ENCODE data around the gene ZNF345.
A peak's percentile ranks its signal among the peaks of the same experiment; 100 is the strongest.

ZNF345 gene

DNA sequence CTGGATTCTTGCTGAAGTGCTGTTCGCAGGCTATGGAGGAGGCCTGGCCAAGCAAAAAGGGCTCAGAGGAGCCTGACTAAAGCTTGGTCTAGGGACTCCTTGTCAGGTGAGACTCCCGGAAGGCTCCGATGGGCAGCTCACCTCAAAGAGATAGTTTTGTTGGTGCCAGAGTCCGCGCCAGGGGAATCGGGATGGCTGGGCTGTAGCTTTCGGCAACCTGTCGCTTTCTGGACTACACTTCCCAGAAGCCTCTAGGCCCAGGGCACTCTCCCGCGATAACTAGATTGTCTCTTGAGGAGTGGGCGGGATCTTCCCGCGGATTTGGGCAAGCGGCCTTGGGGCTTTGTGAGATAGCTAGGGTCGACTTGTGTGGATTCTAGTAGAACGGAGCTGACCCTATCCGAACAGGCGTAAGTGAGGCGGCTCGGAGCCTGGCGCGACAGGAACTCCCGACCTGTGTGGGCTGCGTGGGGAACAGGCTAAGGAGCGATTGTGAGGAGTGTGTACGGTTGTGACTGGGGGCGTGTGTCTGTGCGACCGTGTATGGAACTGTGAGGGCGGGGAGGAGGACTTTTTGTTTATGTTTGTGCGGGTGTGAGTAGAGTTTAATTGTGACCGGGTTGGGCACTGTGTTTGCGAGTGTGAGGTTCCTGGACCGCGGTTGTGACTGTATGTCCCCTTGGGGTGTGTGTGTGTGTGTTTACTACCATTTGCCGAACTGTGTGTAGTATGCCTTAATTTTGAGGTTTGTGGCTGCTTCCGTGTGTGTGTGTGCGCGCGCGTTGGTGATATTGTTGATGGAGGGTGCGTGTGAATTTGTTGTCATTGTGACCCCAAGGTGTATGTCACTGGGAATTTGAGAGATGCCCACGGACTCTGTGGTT is at the start of gene ZNF345:
Gene ZNF345 (plus strand): TSS at position 318 of the 884 bp plus-strand sequence. CDS start 25,955 bp downstream, outside the sequence.
- DNase-seq: peak; percentile 83 to 98 (median 94)
- intact Hi-C loops (cut with DNase I): loop anchor here (1.0 to 5.0 kb wide), 3 partner anchors 12 to 78 kb away; partner anchors contain the start of genes ZNF568, ZNF790, ZNF829 and ZNF850

DNA sequence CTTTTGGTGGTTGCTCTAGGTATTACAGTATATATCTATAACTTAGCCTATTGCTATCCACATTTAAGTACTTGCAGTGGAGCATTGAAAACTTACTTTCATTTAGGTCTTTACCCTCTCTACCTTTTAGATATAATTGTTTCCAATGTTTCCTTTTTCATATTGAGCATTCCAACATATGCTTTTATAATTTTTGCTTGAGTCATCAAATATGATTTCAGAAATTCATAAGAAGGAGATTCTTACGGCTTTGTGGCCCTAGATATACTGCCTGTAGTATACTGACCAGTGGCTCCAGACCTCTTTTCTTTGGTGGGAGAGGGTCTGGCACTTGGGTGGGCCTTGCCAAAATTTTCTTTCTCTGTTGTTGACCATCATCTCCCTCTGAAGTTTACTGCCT is 45.3 kb upstream of the ZNF345 start:
- DNase-seq: no peak
- intact Hi-C loops (cut with DNase I): no loop called here

DNA sequence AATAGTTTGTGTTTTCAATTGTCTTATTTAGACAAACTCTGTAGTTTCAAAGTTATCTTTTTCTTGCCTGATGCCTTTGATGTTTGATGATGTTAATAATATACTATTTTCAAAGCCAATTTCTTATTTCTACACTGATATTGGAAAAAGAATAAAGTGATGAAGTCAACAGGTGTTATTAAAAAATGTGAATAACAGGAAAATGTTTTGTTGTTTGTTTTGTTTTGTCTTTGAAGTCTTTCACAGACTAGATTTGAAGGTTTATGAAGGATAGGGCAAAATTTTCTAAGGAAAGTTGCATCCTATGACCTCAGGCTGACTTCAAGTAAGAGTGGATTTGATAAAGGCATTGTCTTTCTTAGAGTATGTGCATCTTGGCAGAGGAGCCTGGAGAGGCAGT is 43.6 kb upstream of the ZNF345 start:
- no peak for DNase-seq
- intact Hi-C loops (cut with DNase I): no loop called here

DNA sequence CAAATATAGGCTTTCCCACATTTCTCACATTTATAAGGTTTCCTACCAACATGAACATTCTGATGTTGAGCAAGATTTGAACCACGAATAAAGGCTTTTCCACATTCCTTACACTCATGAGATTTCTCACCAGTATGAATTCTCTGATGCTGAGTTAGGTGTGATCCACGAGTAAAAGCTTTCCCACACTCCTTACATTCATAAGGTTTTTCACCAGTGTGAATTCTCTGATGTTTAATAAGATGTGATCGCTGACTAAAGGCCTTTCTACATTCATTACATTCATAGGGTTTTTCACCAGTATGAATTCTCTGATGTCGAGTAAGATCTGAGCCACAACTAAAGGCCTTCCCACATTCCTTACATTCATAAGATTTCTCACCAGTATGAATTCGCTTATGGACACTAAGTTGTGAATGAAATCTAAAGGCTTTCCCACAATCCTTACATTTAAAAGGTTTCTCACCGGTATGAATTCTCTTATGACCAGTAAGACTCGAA is 31.5 kb upstream of the ZNF345 start:
- intact Hi-C loops (cut with DNase I): no loop called here

DNA sequence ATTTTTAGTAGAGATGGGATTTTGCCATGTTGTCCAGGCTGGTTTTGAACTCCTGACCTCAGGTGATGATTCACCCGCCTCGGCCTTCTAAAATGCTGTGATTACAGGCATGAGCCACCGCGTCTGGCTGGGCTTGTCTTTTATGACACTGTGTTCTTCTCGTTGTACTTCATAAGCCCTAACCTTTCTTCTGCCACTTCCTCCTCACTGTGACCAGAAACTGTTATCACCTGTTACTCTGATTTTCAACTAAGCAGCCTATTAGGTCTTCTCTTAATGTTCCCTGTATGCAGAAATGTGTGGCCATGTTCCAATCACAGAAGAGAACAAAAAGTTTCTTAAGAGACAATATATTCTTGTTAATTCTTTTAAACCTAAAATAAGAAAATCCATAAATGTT is 28.9 kb upstream of the ZNF345 start:
- no peak for DNase-seq
- intact Hi-C loops (cut with DNase I): no loop called here

More for the DNA sequence above, 31.5 kb upstream of the ZNF345 start:
- no peak for DNase-seq

DNA sequence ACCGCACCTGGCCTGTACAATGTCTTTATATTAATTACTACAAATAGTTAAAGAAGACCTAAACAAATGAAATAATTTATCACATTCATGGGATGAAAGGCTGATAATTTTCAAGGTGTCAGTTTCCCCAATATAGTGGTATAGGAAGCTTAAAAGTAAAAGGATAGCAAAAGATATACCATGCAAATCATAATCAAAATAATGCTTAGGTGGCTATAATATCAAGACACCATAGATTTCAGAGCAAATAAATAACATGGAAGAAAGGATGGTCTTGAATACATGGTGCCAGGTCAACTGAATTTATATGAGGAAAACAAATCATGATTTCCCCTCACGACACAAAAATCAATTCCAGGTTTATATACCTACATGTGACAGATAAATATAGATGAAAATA is 17.2 kb upstream of the ZNF345 start:
- no peak for DNase-seq
- intact Hi-C loops (cut with DNase I): no loop called here

DNA sequence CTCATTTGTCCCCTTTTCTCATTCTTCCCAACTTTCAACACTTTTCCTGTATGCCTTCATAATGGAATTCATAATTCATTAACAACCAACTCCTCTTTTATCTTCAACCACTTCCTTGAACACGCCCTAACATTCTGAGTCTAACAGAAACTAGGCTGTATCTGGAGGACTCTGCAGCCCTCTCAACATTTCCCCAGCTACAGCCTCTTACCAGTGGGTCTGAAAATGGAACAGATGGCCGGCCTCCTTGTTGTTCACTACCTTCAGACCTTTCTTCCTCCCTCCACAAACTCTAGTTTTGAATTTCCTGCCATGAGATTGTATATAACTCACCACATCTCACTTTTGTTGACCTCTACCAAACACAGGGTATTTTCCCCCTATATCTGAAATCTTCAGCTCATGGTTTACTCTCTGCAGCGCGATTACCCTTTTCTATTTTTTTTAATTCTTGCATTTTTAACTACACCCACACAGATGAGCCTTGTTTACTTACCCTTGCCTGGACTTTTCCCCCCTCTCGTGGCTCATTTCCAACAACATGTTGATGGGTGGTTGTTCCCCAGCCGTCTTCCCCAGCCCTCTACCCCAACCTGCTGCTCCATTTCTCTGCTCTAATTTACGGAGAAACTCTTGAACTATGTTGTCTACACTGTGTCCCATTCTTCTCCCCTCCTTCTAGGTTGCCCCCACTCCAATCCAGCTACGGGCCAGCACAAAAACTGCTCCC is 13.3 kb upstream of the ZNF345 start:
- peak in 2 of 42 donors; percentile 3 to 9 for DNase-seq
- intact Hi-C loops (cut with DNase I): loop anchor here (5.0 kb wide), 2 partner anchors 310 to 630 kb away; partner anchors contain the start of genes ZNF260, ZNF569 and ZNF570

DNA sequence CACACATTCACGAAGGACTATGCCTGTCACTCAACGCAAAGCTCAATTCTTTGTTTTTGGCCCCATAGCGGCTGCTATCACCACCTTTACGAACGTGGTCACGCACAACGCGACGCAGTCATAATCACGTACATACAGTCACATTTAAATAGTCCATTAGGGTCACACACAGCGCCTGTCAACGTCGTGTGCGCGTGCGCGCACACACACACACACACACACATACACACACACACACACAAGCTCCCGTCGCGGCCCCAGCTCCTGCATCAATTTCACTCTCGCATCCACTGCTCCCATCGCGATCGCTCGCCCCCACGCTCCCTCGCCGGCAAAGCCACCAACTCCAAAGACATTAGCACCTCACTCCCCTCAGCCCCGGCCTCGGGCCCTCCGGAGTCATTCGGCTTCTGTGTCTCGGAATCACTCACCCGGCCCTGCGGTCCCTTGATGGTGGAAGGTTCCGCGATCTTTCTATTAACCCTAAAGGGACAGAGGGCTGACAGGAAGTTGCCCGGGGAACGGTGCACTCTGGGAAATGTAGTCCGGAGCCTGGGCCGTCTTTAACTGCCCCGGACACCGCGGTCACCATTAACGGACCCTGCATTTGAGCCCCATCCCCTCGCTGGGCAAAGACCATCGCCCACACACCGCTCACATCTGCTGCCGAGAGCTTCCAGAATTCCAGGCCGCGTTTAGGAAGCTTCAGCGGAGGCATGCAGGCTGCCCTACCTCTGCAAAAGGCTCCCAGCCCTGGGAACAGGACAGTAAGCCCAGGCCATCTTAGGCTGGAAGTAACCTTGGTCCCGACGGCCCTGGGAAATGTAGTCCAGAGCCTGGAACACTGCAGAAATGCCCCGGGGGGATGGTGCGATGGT is 12.5 kb upstream of the ZNF345 start, which contains the start of gene ZNF790:
Gene ZNF790 (minus strand): TSS at position 482 of the 878 bp plus-strand sequence. CDS start 12,768 bp downstream, outside the sequence.
- peak; percentile 85 to 97 (median 93) for DNase-seq
- intact Hi-C loops (cut with DNase I): loop anchor here (1.0 to 5.0 kb wide), 3 partner anchors 12 to 629 kb away; partner anchors contain the start of genes ZNF260, ZNF345, ZNF569 and ZNF570

DNA sequence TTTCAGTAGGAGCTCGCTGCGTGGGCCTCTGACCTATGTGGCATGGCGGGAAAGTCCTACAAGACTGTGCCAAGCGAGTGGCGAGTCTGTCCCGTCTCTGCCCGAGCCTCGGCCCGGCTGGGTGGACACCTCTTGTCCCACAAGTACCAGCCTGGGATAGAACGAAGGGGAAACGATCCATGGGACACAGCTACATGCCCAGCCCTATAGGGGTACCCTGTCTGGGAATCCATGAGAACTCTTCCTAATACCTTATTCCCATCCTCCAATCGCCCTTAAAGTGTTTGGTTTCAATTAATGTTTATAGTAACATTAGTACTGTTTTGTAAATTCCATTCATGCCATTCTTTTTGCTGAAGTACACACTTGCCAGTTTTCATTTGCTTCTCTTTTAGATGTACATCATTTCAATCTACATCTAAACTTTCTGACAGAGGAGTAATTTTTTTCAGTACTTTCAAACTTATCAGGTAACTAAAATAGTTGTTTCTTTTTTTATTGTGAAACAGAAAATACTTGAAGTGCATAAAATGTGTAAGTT is 11.8 kb upstream of the ZNF345 start:
- intact Hi-C loops (cut with DNase I): loop anchor here (1.0 to 5.0 kb wide), 3 partner anchors 11 to 628 kb away; partner anchors contain the start of genes ZNF260, ZNF345, ZNF569 and ZNF570
- no peak for DNase-seq

DNA sequence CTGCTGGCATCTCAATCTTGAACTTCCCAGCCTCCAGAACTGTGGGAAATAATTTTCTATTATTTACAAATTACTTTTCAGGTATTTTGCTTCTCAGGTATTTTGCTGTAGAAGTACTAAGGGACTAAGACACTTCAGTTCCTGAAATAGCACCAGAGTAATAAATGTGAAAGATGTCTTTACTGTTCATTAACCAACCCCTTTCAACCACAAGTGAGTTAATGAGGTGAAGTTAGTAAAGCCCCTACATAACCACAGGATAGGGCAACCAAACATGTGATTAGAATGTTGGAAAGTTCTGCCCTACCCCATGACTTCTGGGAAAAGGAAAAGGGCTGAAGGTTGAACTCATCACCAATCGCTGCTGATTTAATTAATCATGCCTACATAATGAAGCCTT is 2.7 kb upstream of the ZNF345 start:
- intact Hi-C loops (cut with DNase I): no loop called here
- no peak for DNase-seq

DNA sequence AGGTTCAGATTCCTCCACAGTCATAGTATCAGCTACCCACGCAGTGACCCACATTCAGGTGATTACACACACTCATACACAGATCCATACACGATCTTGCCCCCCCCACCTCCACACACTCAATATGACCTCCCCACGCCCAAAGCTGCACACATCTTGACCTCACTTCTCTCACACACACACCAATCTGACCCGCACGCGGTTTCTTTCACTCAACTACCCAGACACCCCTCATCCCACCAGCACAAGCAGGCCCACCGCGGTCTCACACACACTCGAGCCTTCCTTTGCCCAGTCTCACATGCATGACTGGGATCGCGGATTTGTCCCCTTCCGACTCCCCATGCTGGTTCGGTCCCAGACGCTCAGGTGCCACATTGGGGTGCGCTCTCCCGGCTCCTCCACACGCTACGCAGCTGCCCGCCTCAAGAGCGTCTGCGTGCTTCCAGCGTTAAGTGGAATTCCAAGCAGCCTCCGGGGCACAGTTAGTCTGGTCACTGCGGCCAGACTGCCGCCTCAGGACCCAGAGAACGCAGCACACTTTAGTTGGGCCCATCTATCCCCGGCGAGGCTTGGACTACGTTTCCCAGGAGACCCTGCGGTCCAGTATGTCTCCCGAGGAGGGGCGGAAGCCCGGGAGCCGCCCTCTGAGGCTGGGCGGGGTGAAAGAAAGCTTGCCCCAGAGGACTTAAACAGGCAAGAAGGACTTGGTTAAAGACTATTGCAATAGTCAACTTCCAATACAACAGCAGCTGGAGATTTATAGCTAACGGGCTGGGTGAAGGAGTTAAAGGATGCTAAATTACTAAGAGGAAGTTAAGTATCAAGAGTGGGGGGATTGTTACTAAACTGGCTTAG is 746 bp upstream of the ZNF345 start:
- intact Hi-C loops (cut with DNase I): loop anchor here (1.0 to 5.0 kb wide), 3 partner anchors 12 to 77 kb away; partner anchors contain the start of genes ZNF568, ZNF790, ZNF829 and ZNF850
- peak; percentile 84 to 98 (median 95) for DNase-seq

DNA sequence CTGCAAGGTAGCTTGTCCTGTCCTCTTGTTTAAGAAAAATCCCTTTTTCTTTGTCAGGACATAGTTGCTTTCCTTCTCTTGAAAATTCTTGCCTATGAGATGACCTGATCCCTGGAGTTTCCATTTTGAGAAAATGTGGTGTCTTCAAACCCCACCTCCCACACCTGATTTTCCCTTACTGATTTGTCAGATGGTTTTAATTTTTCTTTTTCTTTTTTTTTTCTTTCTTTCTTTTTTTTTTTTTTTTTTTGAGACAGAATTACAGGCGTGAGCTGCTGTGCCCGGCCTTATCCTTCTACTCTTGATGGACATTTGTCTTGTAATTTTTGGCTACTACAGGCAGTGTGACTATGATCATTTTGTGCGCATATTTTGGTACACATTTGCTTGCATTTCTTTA is 1.2 kb downstream of the ZNF345 start:
- DNase-seq: no peak
- intact Hi-C loops (cut with DNase I): loop anchor here (2.0 to 5.0 kb wide), 2 partner anchors 65 to 79 kb away; partner anchors contain the start of genes ZNF568, ZNF829 and ZNF850

DNA sequence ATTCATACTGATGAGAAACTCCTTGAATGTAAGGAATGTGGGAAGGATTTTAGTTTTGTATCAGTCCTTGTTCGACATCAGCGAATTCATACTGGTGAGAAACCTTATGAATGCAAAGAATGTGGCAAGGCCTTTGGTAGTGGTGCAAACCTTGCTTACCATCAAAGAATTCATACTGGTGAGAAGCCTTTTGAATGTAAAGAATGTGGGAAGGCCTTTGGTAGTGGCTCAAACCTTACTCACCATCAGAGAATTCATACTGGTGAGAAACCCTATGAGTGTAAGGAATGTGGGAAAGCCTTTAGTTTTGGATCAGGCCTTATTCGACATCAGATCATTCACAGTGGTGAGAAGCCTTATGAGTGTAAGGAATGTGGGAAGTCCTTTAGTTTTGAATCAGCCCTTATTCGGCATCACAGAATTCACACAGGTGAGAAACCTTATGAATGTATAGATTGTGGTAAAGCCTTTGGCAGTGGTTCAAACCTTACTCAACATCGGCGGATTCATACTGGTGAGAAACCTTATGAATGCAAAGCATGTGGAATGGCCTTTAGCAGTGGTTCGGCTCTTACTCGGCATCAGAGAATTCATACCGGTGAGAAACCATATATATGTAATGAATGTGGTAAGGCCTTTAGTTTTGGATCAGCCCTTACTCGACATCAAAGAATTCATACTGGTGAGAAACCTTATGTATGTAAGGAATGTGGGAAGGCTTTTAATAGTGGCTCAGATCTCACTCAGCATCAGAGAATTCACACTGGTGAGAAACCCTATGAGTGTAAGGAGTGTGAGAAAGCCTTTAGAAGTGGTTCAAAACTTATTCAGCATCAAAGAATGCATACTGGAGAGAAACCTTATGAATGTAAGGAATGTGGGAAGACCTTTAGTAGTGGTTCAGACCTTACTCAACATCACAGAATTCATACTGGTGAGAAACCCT is 26.6 kb downstream of the ZNF345 start:
- intact Hi-C loops (cut with DNase I): no loop called here
- no peak for DNase-seq

DNA sequence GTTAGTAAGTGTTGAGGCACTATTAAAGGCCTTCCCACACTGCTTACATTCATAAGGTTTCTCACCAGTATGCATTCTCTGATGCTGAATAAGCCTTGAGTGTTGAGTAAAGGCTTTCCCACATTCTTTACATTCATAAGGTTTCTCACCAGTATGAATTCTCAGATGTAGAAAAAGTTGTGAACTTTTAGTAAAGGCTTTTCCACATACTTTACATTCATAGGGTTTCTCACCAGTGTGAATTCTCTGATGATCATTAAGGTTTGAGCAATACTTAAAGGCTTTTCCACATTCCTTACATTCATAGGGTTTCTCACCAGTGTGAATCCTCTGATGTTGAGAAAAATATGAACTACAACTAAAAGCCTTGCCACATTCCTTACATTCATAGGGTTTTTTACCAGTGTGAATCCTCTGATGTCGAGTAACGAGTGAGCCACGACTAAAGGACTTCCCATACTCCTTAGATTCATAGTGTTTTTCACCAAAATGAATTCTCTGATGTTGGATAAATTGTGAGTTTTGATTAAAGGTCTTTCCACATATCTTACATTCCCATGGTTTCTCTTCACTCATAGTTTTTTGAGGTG is 41.2 kb downstream of the ZNF345 start:
- no peak for DNase-seq
- intact Hi-C loops (cut with DNase I): no loop called here

DNA sequence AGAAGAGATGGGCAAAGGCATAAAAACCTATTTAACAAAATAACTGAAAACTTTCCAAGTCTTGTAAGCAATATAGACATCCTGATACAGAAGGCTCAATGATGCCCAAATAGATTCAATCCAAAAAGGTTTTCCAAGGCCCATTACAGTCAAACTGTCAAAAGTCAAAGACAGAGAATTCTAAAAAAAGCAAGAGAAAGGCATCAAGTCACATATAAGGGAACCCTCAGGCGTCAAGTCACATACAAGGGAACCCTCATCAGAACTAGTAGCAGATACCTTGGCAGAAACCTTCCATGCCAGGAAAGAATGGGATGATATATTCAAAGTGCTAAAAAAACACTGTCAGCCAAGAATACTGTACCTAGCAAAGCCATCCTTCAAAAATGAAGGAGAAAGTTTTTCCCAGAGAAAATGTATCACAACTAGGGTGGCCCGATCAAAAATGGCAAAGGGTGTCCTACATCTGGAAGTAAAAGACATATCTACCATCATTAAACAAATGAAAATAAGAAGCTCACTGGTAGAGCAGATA is 44.2 kb downstream of the ZNF345 start:
- intact Hi-C loops (cut with DNase I): no loop called here
- no peak for DNase-seq
